BJ (cell line): ENCODE measurements around the gene VWA8. TPM values are rescaled to one million over a fixed set of nuclear protein-coding genes. Genes with fewer than 3 reads are reported as not detected.

ENCODE experiments used
- CTCF ChIA-PET: fragments of 350-600 bp; formaldehyde crosslinking; extraction: SDS; loops from one replicate; lab custom pipeline; 2021; ENCODE audit warnings: antibody characterized with exemption, inconsistent platforms; lab: Yijun Ruan, JAX
- POLR2A ChIA-PET: fragments of 300-600 bp; sonication (Branson Sonifier 250); formaldehyde crosslinking; extraction: SDS; loops from one replicate; lab custom pipeline; 2021; ENCODE audit warnings: antibody characterized with exemption; lab: Charles Lee
- DNase-seq: peaks from one replicate; pipeline ENCODE4 v3.0.0-alpha.2; 2011; ENCODE audit warnings: low read depth
- H3K27me3 ChIP-seq: 2 replicates; pipeline ENCODE4 v1.6.0; 2011; ENCODE audit warnings: low read length; ENCODE audit not compliant: control insufficient read depth, insufficient read depth
- H3K36me3 ChIP-seq: 2 replicates; pipeline ENCODE4 v1.5.1; 2011; ENCODE audit warnings: low read length; ENCODE audit not compliant: control insufficient read depth, insufficient read depth
- H3K4me3 ChIP-seq: 2 replicates; pipeline ENCODE4 v1.5.1; 2011; ENCODE audit warnings: low read depth, mild to moderate bottlenecking, control low read depth, low read length
- polyA plus RNA-seq: library from polyadenylated mRNA; depleted of rRNA; stranded (reverse); fragments of >200 nt; gene quantifications from 2 replicates; pipeline ENCODE4 v1.2.3, GENCODE V29; 2011
- TF ChIP-seq, protein P1 (sequence below): IDR thresholded peaks from 2 replicates; pipeline ENCODE4 v1.5.1; 2011; ENCODE audit warnings: low read depth, mild to moderate bottlenecking, control low read depth, inconsistent platforms, low read length, moderate library complexity; ENCODE audit not compliant: insufficient read depth

The VWA8 gene
- polyA plus RNA-seq, 1 experiment, result 5.9 TPM

DNA sequence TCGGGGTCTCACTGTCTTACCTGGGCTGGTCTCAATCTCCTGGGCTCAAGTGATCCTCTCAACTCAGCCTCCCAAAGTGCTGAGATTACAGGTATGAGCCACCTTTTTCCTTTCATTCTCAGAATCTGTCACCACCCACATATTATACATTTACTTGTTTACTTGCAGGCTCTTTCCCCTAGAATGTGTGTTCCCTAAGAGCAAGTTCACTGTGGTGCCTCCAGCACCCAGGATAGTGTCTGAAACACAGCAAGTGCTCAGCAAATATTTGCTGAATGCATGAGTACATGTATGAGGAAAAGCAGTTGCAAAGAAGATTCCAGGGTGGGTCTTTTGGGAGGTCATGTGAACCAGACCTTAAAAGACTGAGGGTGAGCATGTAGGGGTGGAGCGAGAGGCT is 406.7 kb downstream of the VWA8 start:
- no peak for DNase-seq
- POLR2A ChIA-PET, result no interaction called here
- no peaks in the 10 kb centered on the region; the same call in 1 of the 2 replicates for H3K27me3 ChIP-seq
- TF ChIP-seq, protein P1, sequence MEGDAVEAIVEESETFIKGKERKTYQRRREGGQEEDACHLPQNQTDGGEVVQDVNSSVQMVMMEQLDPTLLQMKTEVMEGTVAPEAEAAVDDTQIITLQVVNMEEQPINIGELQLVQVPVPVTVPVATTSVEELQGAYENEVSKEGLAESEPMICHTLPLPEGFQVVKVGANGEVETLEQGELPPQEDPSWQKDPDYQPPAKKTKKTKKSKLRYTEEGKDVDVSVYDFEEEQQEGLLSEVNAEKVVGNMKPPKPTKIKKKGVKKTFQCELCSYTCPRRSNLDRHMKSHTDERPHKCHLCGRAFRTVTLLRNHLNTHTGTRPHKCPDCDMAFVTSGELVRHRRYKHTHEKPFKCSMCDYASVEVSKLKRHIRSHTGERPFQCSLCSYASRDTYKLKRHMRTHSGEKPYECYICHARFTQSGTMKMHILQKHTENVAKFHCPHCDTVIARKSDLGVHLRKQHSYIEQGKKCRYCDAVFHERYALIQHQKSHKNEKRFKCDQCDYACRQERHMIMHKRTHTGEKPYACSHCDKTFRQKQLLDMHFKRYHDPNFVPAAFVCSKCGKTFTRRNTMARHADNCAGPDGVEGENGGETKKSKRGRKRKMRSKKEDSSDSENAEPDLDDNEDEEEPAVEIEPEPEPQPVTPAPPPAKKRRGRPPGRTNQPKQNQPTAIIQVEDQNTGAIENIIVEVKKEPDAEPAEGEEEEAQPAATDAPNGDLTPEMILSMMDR, result no peak
- H3K4me3 ChIP-seq, result no peak overlapping the region
- CTCF ChIA-PET, result no interaction called here
- no peaks in the 10 kb centered on the region for H3K36me3 ChIP-seq

- H3K27me3 ChIP-seq, result no peaks in the 10 kb centered on the region; the same call in 1 of the 2 replicates
- DNase-seq, result no peak
- ChIA-PET CTCF (interaction anchor here (1.7 kb wide), 1 partner anchor 8 kb away, joined by 6 read pairs; no protein-coding TSS in a partner anchor), POLR2A (no interaction called here)
- TF ChIP-seq, protein P1, result no peak
- H3K4me3 ChIP-seq, result no peak overlapping the region
- no peaks in the 10 kb centered on the region for H3K36me3 ChIP-seq
These were observed 408.9 kb downstream of the VWA8 start for GRCh38 chr13:41552031-41552430.

DNA sequence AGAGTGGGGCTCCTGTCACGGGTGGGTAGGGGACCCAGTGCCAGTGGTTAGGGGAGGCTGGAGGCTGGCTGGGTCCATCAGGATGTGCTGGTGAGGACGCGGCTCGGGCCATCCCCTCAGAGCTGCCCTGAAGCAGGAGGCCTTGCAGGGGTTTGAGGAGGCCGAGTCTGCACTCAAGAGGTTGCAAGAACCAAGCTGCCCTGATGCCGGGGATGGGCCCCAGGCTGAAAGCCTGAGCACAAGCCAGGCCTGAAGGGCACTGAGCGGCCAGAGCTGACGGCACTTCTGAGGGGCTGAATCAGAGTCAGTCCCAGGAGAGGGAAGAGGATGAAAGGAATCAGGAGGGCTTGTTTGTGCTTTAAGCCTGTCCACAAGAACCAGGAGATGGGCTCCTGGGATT is 410.6 kb downstream of the VWA8 start:
- POLR2A ChIA-PET, result no interaction called here
- CTCF ChIA-PET, result interaction anchor here (1.7 kb wide), 1 partner anchor 10 kb away, joined by 6 read pairs; no protein-coding TSS in a partner anchor
- Histone ChIP-seq H3K27me3 (no peaks in the 10 kb centered on the region; the same call in 1 of the 2 replicates), H3K36me3 (no peaks in the 10 kb centered on the region), H3K4me3 (no peak overlapping the region)
- DNase-seq, result no peak
- TF ChIP-seq, protein P1, result no peak

- H3K27me3 ChIP-seq, result no peaks in the 10 kb centered on the region; the same call in 1 of the 2 replicates
- DNase-seq, result no peak
- ChIA-PET POLR2A (no interaction called here), CTCF (no interaction called here)
- TF ChIP-seq, protein P1, result no peak
- H3K4me3 ChIP-seq, result no peak overlapping the region
- no peaks in the 10 kb centered on the region for H3K36me3 ChIP-seq
These were observed 411.4 kb downstream of the VWA8 start for GRCh38 chr13:41549491-41549890.

DNA sequence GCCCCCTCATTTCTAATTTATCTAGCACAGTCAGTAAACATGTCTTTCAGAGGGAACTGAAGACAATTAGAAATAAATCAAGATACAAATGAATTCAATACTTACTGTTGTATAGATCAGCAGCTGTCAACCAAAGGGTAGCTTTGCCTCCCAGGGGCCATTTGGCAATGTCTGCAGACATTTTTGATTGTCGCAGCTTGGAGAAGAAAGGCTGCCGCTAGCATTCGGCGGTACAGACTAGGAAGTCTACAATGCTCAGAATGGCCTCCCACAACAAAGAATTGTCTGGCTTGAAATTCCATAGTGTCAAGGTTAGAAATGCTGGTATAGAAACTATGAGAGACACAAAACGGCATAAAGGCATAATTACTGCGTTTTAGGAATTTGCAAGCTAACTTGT is 412.0 kb downstream of the VWA8 start:
- TF ChIP-seq, protein P1, result no peak
- CTCF ChIA-PET, result no interaction called here
- Histone ChIP-seq H3K36me3 (no peaks in the 10 kb centered on the region), H3K27me3 (no peaks in the 10 kb centered on the region; the same call in 1 of the 2 replicates), H3K4me3 (no peak overlapping the region)
- POLR2A ChIA-PET, result no interaction called here
- no peak for DNase-seq
